ENCODE data around the gene ZNF516.
A peak's percentile ranks its signal among the peaks of the same experiment; 100 is the strongest.

ZNF516 gene

DNA sequence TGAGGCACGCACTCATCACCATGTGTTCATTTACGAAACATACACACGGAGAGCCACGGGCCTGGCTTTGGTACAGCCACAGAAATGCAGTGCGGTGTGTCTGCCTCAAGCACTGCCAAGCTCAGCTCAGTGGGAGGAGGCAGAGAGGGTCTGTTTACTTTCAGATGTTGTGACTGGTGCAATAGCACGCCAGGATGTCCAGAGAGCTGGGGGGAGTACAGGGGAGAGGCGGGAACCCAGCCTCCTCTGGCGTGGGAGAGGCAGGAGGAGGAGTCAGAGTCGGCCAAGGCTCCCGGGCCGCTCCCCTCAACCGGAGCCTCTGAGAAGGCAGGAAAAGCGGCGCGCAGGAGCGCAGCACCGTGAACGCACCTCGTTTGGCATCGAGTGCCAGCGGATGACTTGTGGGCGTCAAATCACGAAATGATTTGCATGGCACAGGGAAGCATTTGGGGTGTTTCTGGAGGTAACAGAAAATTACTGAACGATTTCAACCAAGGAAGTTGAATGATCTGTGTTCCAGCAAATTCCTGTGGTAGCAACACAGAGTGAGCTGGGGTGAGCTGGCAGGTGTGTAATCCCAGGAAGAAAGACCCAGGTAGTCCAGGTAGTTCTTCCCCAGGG lies 143.0 kb downstream of the ZNF516 start:
- intact Hi-C loops (cut with DNase I), result no loop called here
- peak in 41 of 42 donors; percentile 36 to 89 (median 74) for DNase-seq

DNA sequence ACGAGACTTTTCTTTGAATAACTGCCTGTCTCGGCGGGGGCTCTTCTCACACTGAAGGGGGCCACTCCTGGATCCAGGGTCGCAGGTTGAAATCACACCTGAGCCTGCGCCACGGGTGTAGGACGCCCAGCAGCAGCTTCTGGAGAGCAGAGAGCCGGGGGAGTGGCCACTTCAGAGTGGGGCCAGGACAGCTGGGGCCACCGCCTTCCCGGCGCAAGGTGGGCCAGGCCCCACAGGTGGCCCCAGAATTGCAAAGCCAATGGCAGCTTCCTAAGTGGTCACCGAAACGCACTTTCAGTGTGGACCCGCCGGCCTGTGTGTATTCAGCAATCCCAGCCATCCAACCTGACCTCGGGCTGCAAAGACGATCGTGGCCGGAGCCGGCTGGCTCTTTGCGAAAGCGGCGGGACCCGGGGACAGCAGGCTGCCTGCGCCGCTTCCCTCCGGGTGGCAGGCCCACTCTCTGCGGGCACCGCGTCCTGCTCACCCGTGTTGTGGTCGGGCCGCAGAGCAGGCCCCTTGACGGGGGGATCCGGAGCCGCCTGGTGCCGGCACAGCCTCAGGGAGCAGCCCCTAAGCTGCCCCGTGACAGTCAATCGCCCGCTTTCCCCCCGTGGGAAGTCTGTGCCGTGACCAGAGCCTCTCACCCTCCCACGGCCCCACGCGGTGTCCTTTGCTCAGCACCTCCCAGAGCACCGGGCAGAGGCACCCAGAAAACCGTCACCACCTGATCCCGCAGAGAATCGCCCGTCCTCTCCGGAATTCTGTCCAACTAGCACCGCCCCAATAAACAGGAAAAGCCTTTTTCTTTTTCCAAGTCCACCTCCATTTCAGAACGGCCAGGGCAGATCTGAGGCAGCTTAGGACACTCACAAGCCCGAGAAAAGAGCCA lies 144.7 kb downstream of the ZNF516 start:
- intact Hi-C loops (cut with DNase I), result no loop called here
- DNase-seq, result no peak

DNA sequence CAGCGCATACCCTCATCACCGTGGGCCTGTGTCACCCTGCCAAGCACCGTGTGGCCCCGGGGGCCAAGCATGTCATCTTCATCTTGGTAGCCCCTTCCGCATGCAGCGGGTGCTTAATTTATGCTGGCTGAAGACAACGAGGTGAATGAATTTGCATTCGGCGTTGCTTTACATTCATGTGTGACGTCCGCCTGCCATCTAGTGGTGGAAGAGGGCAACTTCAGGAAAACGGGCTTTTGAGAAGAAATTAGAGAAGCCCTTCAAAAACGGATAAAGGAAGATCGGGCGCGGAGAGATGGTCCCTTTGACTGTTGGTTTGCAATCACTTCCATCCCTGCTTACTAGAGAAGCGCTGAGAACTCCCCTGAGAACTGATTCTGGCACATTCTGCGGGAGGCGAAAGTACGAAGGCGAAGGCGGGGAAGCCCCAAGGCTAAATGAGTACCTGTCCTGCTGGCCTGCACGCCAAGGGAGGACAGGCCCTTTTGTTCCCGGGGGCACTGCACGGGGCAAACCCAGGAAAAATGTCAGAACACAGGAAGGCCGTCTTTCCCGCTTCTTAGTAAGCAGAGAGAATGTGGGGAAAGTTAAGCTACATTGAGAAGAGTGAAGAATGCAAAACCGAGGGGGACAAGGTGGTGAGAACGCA lies 145.9 kb downstream of the ZNF516 start:
- DNase-seq, result peak in 41 of 42 donors; percentile 44 to 88 (median 76)
- intact Hi-C loops (cut with DNase I), result no loop called here

DNA sequence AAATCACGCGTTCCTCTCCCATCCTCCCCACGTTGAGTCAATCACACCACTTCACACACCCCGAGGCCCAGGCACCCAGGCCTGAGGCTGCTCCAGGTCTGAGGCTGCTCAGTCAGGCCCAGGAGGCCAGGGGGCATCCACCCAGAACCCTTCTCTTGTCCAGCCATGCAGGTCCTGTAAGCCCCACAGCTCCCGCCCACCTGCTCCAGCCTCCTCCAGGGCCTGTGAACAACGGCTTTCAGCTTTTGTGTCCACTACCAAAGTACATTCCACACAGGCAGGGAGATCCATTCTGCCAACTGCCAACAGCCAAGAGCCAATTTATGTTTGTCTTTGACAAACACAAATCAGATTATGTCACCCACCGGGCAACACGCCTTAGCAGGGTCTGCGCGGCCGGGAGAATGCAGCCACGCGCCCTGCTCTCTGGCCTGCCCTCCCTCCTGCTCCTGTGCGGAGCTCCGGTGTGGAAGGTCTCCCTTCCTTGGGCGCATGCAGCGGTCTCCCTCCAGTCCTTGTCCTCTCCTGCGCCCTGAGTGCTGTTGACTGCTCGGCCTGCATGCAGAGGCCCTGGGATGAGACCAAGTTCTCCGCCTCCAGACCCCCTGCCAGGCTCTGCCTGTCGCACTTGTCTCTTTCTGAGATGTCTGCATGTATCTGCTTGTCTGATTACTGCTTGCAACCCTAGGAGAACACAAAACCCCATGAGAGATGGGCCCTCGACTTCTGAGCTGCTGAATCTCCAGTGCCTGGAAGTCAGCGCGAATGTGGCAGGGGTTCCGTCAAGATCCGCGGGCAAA lies 146.6 kb downstream of the ZNF516 start:
- intact Hi-C loops (cut with DNase I), result no loop called here

DNA sequence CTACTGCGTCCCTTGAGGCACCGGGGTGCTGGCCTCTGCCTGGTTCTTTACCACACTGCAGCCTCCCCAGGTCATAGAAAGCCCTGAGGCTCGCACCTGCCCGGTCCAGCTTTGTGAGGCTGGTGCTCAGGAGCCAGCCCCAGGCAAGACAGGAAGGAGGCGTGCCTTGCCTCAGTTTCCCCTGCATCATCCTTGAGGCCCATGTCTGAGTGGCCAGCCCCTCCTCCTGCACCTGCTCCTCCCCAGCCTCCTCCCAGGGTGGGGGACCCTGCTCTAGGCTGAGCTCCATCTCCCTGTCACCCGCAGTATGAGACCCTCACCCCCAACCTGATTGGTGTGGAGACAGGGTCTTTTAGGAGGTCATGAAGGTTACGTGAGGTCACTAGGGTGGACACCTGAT lies 147.7 kb downstream of the ZNF516 start:
- DNase-seq, result no peak
- intact Hi-C loops (cut with DNase I), result no loop called here

More for the DNA sequence above, 146.6 kb downstream of the ZNF516 start:
- DNase-seq, result peak in 1 of 42 donors; percentile 12

DNA sequence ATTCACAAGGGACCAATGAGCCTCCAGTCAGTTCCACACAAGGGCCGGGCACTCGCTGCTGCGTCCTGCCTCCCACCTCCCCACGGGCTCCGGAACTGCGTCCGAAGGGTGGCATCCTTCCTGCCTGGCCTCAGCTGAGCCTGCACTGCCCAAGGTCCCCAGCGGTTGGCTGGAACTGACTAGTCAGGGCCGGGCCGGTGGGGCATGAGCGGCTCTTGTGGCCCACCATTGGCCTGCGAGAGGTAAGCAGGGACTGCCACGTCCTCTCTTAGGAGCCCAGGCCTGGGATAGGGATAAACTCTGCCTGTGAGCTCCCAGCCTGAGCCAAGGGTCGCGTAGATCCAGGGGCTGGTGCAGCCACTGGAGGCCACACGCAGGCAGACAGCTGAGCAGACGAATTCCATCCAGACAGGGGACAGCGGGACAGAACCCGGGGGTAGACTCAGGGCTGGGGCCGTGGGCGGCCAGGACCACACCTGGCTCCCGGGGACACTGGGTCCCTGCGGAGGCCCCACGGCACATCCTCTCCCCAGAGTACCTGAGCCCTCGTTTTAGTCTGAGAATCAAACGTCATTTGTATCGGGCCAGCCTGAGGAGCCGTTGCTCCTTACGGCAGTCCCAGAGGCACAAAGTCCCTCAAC lies 148.4 kb downstream of the ZNF516 start:
- DNase-seq, result no peak
- intact Hi-C loops (cut with DNase I), result no loop called here

DNA sequence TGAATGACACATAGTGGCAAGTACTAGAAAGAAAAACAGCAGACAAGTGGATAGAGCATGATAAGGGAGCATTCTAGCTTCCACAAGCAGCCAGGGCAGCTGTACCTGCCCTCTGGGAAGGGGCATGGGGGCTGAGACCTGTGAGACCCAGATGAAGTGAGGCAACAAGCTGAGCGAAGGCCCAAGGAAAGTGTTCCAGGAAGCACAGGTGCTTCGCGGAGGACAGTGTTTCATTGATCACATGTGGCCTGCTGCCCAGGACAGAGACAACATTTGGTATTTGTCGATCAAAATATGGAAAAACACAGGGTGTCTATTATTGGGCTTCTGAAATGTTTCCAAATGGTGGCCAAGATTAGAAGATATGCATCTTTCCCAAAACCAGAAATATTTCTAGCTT lies 149.1 kb downstream of the ZNF516 start:
- no peak for DNase-seq
- intact Hi-C loops (cut with DNase I), result no loop called here

DNA sequence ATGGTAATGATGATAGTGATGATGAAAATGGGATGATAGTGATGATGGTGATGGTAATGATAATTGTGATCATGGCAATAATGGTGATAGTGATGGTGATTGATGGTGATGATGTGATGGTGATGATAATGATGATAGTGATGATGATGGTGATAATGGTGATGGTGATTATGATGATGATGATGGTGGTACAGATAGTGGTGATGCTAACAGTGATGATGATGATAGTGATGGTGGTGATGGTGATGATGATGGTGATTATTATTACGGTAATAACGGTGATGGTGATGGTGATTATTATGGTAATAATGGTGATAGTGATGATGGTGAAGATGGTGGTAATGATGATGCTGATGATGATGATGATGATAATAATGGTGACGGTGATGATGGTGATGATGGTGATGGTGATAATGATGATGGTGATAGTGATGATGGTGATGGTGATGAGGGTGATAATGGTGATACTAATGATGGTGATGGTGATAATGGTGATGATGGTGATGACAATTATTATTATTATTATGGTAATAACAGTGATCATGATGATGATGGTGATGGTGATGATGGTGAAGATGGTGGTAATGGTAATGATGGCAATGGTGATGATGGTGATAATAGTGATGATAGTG lies 151.0 kb downstream of the ZNF516 start:
- intact Hi-C loops (cut with DNase I), result no loop called here
- no peak for DNase-seq

DNA sequence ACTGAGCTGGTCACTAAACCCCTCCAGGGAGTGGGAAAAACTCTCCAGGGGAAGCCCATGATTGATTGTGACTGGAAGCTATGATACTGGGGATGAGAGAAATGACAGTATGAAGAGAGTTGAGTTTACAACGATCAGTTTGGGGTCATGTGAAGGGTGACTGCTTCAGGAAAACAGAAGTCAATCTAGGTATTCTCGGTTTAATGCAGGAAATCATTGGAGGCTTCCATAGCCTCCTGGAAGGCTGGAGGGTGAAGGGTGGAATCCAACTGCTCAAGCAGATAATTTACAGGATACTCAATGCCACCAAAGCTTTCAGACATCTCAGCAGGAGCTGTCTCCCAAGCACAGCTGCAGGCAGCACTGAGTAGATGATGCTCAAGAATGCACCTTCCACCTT lies 154.6 kb downstream of the ZNF516 start:
- no peak for DNase-seq
- intact Hi-C loops (cut with DNase I), result no loop called here

DNA sequence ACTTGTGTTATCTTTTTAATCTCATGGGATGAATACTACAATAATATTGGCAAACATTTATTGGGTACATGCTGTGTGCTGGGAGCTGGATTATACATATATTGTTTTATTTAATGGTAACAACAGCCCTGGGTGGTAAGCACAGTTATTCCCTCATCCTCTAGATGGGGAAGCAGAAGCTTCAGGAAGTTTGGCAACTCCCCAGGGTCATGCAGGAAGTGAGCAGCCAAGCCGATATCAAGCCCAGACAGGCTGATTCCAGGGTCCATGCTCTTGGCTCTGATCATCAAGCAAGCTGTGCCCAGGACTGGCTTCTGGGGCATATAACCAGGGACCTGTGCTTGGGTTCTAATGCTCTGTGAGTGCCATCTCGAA lies 155.8 kb downstream of the ZNF516 start:
- no peak for DNase-seq
- intact Hi-C loops (cut with DNase I), result no loop called here

DNA sequence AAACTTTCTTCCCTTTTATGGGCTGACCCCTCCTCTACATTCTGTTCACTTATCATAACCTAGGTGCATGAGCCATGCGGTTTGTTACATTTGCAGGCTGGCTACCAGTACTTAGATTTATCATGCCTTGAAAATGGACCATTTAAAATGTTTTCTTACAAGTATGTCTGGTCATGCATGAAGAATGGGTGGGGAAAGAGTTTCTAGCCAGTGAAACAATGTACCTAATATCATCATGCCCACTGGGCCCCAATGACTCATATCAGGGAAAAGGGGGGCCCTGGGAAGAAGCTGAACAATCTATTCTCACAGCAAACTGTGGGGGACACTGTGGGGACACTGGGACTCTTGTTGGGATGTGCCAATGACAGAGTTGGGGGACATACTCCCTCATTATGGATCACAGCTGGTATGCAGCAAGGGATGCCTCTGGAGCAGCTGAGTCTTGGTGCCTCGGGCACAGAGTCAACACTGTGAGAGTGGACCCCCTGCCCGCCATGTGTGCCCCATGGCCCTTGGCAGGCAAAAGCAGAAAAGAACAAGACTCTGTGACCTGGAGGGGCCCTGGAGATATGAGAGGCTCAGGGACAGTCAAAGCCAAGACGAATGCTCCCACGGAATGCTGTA lies 156.3 kb downstream of the ZNF516 start:
- no peak for DNase-seq
- intact Hi-C loops (cut with DNase I), result no loop called here

DNA sequence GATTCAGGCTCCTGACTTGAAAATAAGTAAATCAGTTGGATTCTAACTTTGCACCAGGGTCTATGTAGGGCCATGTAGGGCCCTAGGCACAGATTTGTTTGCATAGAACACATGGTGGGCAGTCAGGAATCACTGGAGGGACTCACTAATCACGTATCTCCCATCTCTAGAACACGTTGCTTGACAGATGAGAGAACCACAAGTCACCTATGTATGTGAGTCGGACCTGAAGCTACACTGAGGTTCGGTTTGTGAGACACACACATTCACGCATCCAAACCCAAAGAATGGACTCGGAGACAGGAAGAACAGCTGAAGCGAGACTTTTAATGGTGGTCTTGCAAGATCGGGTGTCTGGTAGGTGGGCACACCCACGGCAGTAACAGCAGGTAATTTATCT lies 157.0 kb downstream of the ZNF516 start:
- DNase-seq, result no peak
- intact Hi-C loops (cut with DNase I), result no loop called here

DNA sequence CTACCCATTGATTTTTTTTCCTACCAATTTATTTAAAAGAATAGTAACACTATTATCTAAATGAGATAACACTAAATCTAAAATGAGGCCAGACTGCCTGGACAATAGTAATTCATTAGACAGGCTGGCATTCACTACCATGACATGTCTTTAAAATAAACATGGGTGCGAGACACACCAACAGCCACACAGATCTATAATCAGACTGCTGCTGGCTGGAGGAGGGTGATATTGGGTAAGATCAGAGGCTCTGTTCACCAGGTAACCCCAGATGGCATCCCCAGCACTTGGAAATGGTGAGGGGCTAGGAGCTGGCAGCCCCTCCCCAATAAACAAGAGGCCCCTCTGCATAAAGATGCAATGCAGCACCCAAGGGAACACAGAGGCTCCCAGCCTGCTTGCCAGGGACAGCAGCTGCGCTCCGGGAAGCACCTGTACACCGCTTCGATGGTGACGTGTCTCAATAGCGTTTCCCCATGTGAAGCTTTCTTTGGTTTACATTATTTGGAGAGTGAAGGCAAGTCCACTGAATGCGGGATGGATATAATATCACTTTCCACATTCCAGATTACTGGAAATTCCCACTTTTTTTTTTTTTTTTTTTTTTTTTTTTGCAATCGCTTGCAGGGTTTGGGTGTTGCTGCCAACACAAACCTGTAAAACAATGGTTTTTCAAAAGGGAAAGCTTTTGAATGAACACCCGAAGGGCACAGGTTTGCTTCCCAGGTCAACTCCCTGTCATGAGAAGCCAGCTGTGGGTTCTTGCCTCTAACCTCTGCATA lies 159.0 kb downstream of the ZNF516 start:
- intact Hi-C loops (cut with DNase I), result no loop called here
- no peak for DNase-seq

DNA sequence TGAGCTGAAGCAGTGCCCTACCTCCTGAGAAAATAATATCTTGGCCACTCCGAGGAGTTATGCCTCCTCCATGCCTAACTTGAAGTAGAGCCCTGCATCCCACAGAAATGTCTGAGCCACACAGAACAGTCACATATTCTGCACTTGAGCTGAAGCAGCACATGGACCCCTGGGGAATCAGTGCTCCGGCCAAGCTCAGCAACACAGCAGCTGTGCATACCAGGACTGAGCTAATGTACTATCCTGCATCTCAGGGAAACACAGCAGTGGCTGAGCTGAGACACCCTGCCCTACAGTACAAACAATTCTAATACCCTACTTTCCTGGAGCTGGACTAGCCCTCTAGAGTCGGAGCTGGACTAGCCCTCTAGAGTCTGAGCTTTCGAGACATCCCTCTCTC lies 166.9 kb downstream of the ZNF516 start:
- no peak for DNase-seq
- intact Hi-C loops (cut with DNase I), result no loop called here

DNA sequence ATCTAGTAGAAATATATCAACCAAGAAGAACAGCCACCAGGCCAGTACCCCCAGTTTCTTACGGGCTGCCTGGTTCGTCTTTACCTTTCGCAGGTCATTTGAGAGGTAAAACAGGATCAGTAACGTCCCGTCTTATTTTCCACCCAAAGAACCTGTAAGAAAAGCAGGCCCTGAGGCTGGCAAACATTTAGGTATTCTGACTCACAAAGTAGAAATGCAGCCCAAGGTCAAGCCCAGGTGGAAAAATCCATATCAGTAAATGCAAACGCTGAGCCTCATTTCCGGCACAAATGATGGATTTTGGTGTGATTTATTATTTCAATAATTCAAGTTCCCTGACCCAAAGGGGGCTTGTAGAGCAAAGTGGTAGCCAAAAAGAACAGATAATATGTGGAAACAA lies 171.2 kb downstream of the ZNF516 start:
- intact Hi-C loops (cut with DNase I), result no loop called here

DNA sequence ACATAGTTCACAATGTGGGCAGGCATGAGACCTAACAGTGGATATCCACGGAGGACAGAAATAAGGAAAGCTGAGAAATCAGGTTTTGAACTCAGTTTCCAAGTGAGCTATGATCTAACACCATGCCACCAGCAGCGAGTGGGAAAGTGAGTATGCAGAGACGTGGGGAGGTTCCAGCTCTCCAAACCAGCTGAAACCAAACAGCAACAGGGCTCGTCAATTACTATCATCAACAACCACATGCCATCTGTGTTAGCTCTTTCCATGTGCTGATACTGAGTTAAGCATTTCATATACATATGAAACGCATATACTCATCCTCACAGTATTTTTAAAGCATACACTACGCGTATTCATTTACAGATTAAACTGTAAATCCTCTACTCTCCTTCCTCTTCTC lies 172.4 kb downstream of the ZNF516 start:
- DNase-seq, result no peak
- intact Hi-C loops (cut with DNase I), result no loop called here

More for the DNA sequence above, 171.2 kb downstream of the ZNF516 start:
- no peak for DNase-seq

DNA sequence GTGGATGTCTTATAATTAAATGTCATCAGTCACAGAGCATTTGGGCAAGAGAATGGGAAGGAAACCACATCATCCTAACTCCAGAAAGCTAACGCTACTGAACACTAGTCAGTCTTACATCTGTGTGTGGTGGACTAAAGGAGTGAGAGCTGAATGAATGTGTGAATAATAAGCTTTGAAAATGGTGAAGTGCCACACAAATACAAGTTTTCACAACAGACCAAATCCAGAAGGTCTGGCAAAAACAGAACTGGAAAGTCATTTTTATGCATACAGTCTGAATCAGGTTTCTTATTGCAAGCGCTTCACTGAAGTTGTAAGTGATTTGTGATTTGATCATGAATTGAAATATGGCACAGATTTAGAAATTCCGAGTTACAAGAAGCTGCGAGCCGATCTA lies 175.7 kb downstream of the ZNF516 start:
- no peak for DNase-seq
- intact Hi-C loops (cut with DNase I), result no loop called here

Measured in head of caudate nucleus (tissue), 42 donors.